ENCODE data around the gene ASRGL1.

The ASRGL1 gene

GRCh38 chr11:62337303-62338181 lies at the start of gene ASRGL1:
Gene ASRGL1, plus strand, starts transcription at chr11:62337448. Its CDS starts 530 bp downstream, at chr11:62337978.
- H4K20me1 ChIP-seq (ENCODE audit: low read depth, low read length), result no peaks in the 10 kb centered on the region
- no peaks in the 10 kb centered on the region for H3K36me3 ChIP-seq (ENCODE audit: low read length)
- no peaks in the 10 kb centered on the region for H3K27me3 ChIP-seq (ENCODE audit: low read length)
- H3K9me2 ChIP-seq (replicated peaks; ENCODE audit: insufficient read depth, low read length), result no peaks in the 10 kb centered on the region
- no peaks in the 10 kb centered on the region for H3K9me3 ChIP-seq (ENCODE audit: insufficient read depth, low read length)
- peak within 1 kb of the TSS; percentile 58 for H3K4me3 ChIP-seq (ENCODE audit: insufficient read depth, low read length, poor library complexity, severe bottlenecking)
- H3K4me2 ChIP-seq (ENCODE audit: low read depth, low read length, poor library complexity, severe bottlenecking), result peak within 1 kb of the TSS; percentile 56
- H3K79me2 ChIP-seq (ENCODE audit: insufficient read depth, low read length), result no peaks in the 10 kb centered on the region; the same call in 1 of the 2 replicates
- TF ChIP-seq CTCF (IDR thresholded peaks at IDR 0.05; ENCODE audit: insufficient read depth, low read length, poor library complexity, severe bottlenecking), result no peak
- TF ChIP-seq EZH2phosphoT487 (conservative IDR thresholded peaks at IDR 0.05; ENCODE audit: low read length), result no peak
- no peaks in the 10 kb centered on the region for H3F3A ChIP-seq (ENCODE audit: insufficient read depth)
- H3K27ac ChIP-seq (ENCODE audit: low read depth, low read length), result no peak within 1 kb of the TSS
- H3K9ac ChIP-seq (ENCODE audit: low read length), result peak within 1 kb of the TSS; percentile 65
- H2AFZ ChIP-seq (ENCODE audit: low read depth, low read length, severe bottlenecking), result peak within 1 kb of the TSS; percentile 78

GRCh38 chr11:62295504-62295903 lies 41.7 kb upstream of the ASRGL1 start:
- H2AFZ ChIP-seq (ENCODE audit: low read depth, low read length, severe bottlenecking), result no peak overlapping the region
- H3K9me3 ChIP-seq (ENCODE audit: insufficient read depth, low read length), result no peaks in the 10 kb centered on the region
- no peak overlapping the region for H3K4me2 ChIP-seq (ENCODE audit: low read depth, low read length, poor library complexity, severe bottlenecking)
- H3F3A ChIP-seq (ENCODE audit: insufficient read depth), result no peaks in the 10 kb centered on the region
- H3K27ac ChIP-seq (ENCODE audit: low read depth, low read length), result no peak overlapping the region
- TF ChIP-seq CTCF (IDR thresholded peaks at IDR 0.05; ENCODE audit: insufficient read depth, low read length, poor library complexity, severe bottlenecking), result no peak
- H3K79me2 ChIP-seq (ENCODE audit: insufficient read depth, low read length), result no peaks in the 10 kb centered on the region
- H3K9ac ChIP-seq (ENCODE audit: low read length), result no peak overlapping the region
- H3K9me2 ChIP-seq (replicated peaks; ENCODE audit: insufficient read depth, low read length), result no peaks in the 10 kb centered on the region
- no peaks in the 10 kb centered on the region for H3K36me3 ChIP-seq (ENCODE audit: low read length)
- H3K27me3 ChIP-seq (ENCODE audit: low read length), result no peaks in the 10 kb centered on the region
- H4K20me1 ChIP-seq (ENCODE audit: low read depth, low read length), result no peaks in the 10 kb centered on the region
- H3K4me3 ChIP-seq (ENCODE audit: insufficient read depth, low read length, poor library complexity, severe bottlenecking), result no peak overlapping the region

- Histone ChIP-seq H3K4me3 (ENCODE audit: insufficient read depth, low read length, poor library complexity, severe bottlenecking) (no peak within 1 kb of the TSS), H3K9me2 (replicated peaks; ENCODE audit: insufficient read depth, low read length) (no peaks in the 10 kb centered on the region), H3F3A (ENCODE audit: insufficient read depth) (no peaks in the 10 kb centered on the region), H3K9ac (ENCODE audit: low read length) (no peak within 1 kb of the TSS), H2AFZ (ENCODE audit: low read depth, low read length, severe bottlenecking) (no peak within 1 kb of the TSS), H4K20me1 (ENCODE audit: low read depth, low read length) (no peaks in the 10 kb centered on the region), H3K36me3 (ENCODE audit: low read length) (no peaks in the 10 kb centered on the region), H3K4me2 (ENCODE audit: low read depth, low read length, poor library complexity, severe bottlenecking) (no peak within 1 kb of the TSS), H3K79me2 (ENCODE audit: insufficient read depth, low read length) (no peaks in the 10 kb centered on the region), H3K27me3 (ENCODE audit: low read length) (no peaks in the 10 kb centered on the region), H3K27ac (ENCODE audit: low read depth, low read length) (no peak within 1 kb of the TSS), H3K9me3 (ENCODE audit: insufficient read depth, low read length) (no peaks in the 10 kb centered on the region)
- TF ChIP-seq CTCF (IDR thresholded peaks at IDR 0.05; ENCODE audit: insufficient read depth, low read length, poor library complexity, severe bottlenecking) (no peak), EZH2phosphoT487 (conservative IDR thresholded peaks at IDR 0.05; ENCODE audit: low read length) (no peak)
These were observed 38.3 kb upstream of the ASRGL1 start, which contains the start of gene SCGB1D4 for GRCh38 chr11:62298975-62299374. Gene SCGB1D4, minus strand, starts transcription at chr11:62299075. Its CDS starts 65 bp downstream, at chr11:62299010.

All from SU-DHL-6 (cell line).